Heart left ventricle (tissue), 16 donors: Measurements from ENCODE around the gene PAF1. TPM values are rescaled to one million over a fixed set of nuclear protein-coding genes. Genes with fewer than 3 reads are reported as not detected.

Experiments used
- ATAC-seq, 4 donors: fragments of 200-7000 bp; cut with Tn5 transposase; one replicate each; pipeline ENCODE4 v1.9.1; 2020 to 2022; ENCODE audit warnings: moderate library complexity in 4 of 4, mild to moderate bottlenecking in 3 of 4, moderate number of reproducible peaks in 1 of 4
- DNase-seq, 5 donors: peaks; one replicate each; pipeline ENCODE4 v3.0.0-alpha.2; 2020
- H3K27ac ChIP-seq, 12 donors: fragments of 200-600 bp; sonication (generic) in 4 of 12; one replicate each; pipeline versions ENCODE4 v1.5.0 to v1.8.0; 2016 to 2022; ENCODE audit warnings: mild to moderate bottlenecking in 2 of 12
- H3K27me3 ChIP-seq, 9 donors: fragments of 200-600 bp; sonication (generic) in 2 of 9; one replicate each; pipeline versions ENCODE4 v1.5.1 to v1.8.0; 2016 to 2022; ENCODE audit warnings: mild to moderate bottlenecking in 3 of 9
- H3K36me3 ChIP-seq, 9 donors: fragments of 200-600 bp; sonication (generic) in 2 of 9; one replicate each; pipeline versions ENCODE4 v1.5.0 to v1.8.0; 2018 to 2022; ENCODE audit warnings: mild to moderate bottlenecking in 2 of 9
- H3K4me1 ChIP-seq, 12 donors: fragments of 200-600 bp; sonication (generic) in 4 of 12; one replicate each; pipeline versions ENCODE4 v1.5.0 to v1.8.0; 2016 to 2022; ENCODE audit warnings: mild to moderate bottlenecking in 3 of 12
- H3K4me3 ChIP-seq, 12 donors: fragments of 200-600 bp; sonication (generic) in 4 of 12; one replicate each; pipeline versions ENCODE4 v1.5.0 to v1.8.0; 2017 to 2022; ENCODE audit warnings: mild to moderate bottlenecking in 9 of 12, moderate library complexity in 4 of 12
- H3K9me3 ChIP-seq, 12 donors: fragments of 200-600 bp; sonication (generic) in 4 of 12; one replicate each; pipeline versions ENCODE4 v1.5.0 to v1.8.0; 2016 to 2022; ENCODE audit warnings: mild to moderate bottlenecking in 1 of 12
- CTCF ChIP-seq, 12 donors: fragments of 200-600 bp; sonication (generic) in 4 of 12; IDR thresholded peaks; one replicate each; pipeline versions ENCODE4 v1.5.0 to v1.8.0; 2018 to 2022; ENCODE audit warnings: antibody characterized with exemption in 12 of 12, mild to moderate bottlenecking in 5 of 12
- POLR2A ChIP-seq, 2 donors: fragments of 450-650 bp; IDR thresholded peaks; one replicate each; pipeline ENCODE4 v1.6.1; 2017; ENCODE audit warnings: antibody characterized with exemption in 2 of 2, mild to moderate bottlenecking in 2 of 2, moderate library complexity in 2 of 2
- WGBS, 4 donors: extraction: QIAGEN DNeasy Blood & Tissue Kit in 2 of 4; methylation state at CpG; one replicate each; pipeline versions ENCODE4 v1.1.5 to v1.1.7; 2013 to 2018; 5-methylcytosine and 5-hydroxymethylcytosine counted together
- intact Hi-C, 10 donors: fragments of 100-400 bp; cut with DNase I; formaldehyde crosslinking; loops; one replicate each; pipeline versions ENCODE4 v1.11.1 to v1.14.2; 2022
- polyA plus RNA-seq, 2 donors: library from polyadenylated mRNA; stranded (reverse); fragments of 200-250 nt; gene quantifications; one replicate each; pipeline ENCODE4 v1.2.3, GENCODE V29; 2013
- total RNA-seq, 9 donors: library from RNA; depleted of rRNA in 2 of 9; stranded (reverse); fragments of >200 nt in 2 of 9; fragmentation: NEBNext Ultra II Directional in 3 of 9; extraction: Animal tissue kit (Norgen Biotek cat#: 25700) in 3 of 9; gene quantifications; one replicate each; pipeline versions ENCODE4 v1.1.0 to v1.2.4, GENCODE V29; 2016 to 2023
- donor health status: ischemic (EF 13 %, LVEDD 7.1; RV severe dilation, severe dysfunction).
- donor health status: healthy with polysubstance abuse.
- donor health status: DM: no; HTN: yes; CAD: no.
- donor health status: DM: no; HTN: no; CAD: no.
- donor health status: ischemic (EF 25% LVEDD 6.9; RV normal size, moderate dysfunction).
- donor health status: ischemic (EF 25% LVEDD 5.7; RV mildly dilated, moderate dysfunction).
- donor health status: healthy.
- donor health status: DM: yes; HTN: yes; CAD: no.
- donor health status: ischemic (EF 35%, LVEDD 5.7; RV mildly dilated, moderate dysfunction).
- donor health status: nonischemic (EF 11% LVEDD 7.7; RV severe dilation, severe dysfunction).
- donor health status: DM: yes; HTN: yes; CAD: no.
- donor health status: PGD.
- donor health status: ischemic (EF 29% LVEDD 5.4; RV normal size, mild dysfunction).
- donor health status: nonischemic (EF 23%, LVEDD 6.1; RV moderate dilation, normal function).

Gene PAF1
- total and polyA plus RNA-seq, 11 donors = 32.5 to 75.7 (median 40.7) TPM

GRCh38 chr19:39406656-39407409 lies 15.9 kb upstream of the PAF1 start, which contains the start of gene ZFP36:
Gene ZFP36, plus strand, starts transcription at chr19:39406847. Its CDS starts 58 bp downstream, at chr19:39406905.
- 1% methylated on average over 29 to 56 of the region's 56 CpGs for WGBS, 4 donors
- Histone ChIP-seq H3K27ac (peak within 1 kb of the TSS; percentile 94 to 100 (median 99)), H3K4me3 (peak within 1 kb of the TSS; percentile 59 to 100 (median 96)), H3K4me1 (peaks cover 7 to 68% (median 37%) of the 10 kb centered on the region in 12 donors), H3K9me3 (no peaks in the 10 kb centered on the region), H3K36me3 (peaks cover 3 to 26% (median 14%) of the 10 kb centered on the region in 9 donors), H3K27me3 (peaks cover 0 to under 1% (median 0%) of the 10 kb centered on the region in 9 donors)
- DNase-seq = peak; percentile 91 to 95 (median 92)
- intact Hi-C loops = no loop called here
- peak; percentile 20 to 58 (median 42) for ATAC-seq
- TF ChIP-seq CTCF (IDR thresholded peaks at IDR 0.05) (peak in 1 of 12 donors; percentile 15), POLR2A (IDR thresholded peaks at IDR 0.05) (peak; percentile 66 to 99)

GRCh38 chr19:39405958-39406655 lies 15.2 kb upstream of the PAF1 start:
- Histone ChIP-seq H3K27me3 (no peaks in the 10 kb centered on the region), H3K36me3 (peaks cover 3 to 26% (median 14%) of the 10 kb centered on the region in 9 donors), H3K27ac (peak overlapping the region; percentile 94 to 100 (median 99)), H3K4me3 (peak overlapping the region; percentile 59 to 100 (median 96)), H3K4me1 (peaks cover 5 to 69% (median 34%) of the 10 kb centered on the region in 12 donors), H3K9me3 (no peaks in the 10 kb centered on the region)
- 17 to 21% (median 19%) methylated on average over 21 to 22 of the region's 22 CpGs for WGBS, 4 donors
- ATAC-seq (peak in 3 of 4 donors; percentile 0 to 1 (median 0)), DNase-seq (peak in 1 of 5 donors; percentile 35)
- TF ChIP-seq CTCF (IDR thresholded peaks at IDR 0.05) = no peak
- peak in 1 of 2 donors; percentile 25 for TF ChIP-seq POLR2A (IDR thresholded peaks at IDR 0.05)
- intact Hi-C loops = no loop called here

DNA sequence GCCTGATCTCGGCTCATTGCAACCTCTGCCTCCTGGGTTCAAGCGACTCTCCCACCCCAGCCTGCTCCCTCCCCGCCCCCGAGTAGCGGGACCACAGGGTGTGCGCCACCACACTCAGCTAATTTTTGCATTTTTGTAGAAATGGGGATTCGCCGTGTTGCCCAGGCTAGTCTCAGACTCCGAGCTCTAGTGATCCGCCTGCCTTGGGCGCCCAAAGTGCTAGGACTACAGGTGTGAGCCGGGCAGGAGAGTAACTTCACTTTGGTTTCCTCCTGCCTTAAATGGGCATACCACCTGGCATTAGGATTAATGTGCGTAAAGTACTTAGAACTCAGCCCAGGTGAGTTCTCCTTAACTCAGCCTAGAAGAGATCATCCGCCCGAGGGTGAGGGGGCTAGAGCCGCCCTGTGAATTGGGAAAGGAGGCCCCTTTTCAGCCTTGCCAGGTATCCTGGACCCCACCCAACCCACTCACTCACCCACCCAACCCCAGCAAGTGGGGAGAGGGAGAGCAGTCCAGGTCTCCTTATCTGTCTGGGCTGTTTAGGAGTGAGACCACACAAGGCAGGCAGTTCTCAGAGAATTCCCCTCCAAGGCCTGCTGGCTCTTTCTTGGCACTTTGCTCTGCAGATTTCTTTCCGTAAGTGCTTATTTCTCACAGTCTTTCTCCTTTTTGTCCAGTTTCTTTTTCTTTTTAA lies 14.5 kb upstream of the PAF1 start:
- no peak for ATAC-seq
- no peaks in the 10 kb centered on the region for H3K9me3 ChIP-seq
- WGBS, 4 donors = 93 to 95% (median 93%) methylated on average over 16 to 17 of the region's 17 CpGs
- H3K4me3 ChIP-seq = peak overlapping the region in 7 of 12 donors; percentile 80 to 100 (median 97)
- intact Hi-C loops = no loop called here
- H3K4me1 ChIP-seq = peaks cover 1 to 62% (median 27%) of the 10 kb centered on the region in 12 donors
- peaks cover 3 to 26% (median 14%) of the 10 kb centered on the region in 9 donors for H3K36me3 ChIP-seq
- H3K27ac ChIP-seq = peak overlapping the region; percentile 94 to 100 (median 99)
- TF ChIP-seq CTCF (IDR thresholded peaks at IDR 0.05) (no peak), POLR2A (IDR thresholded peaks at IDR 0.05) (no peak)
- peak in 1 of 5 donors; percentile 54 for DNase-seq
- no peaks in the 10 kb centered on the region for H3K27me3 ChIP-seq
